Measurements from ENCODE around the gene PLCH1.

DNA sequence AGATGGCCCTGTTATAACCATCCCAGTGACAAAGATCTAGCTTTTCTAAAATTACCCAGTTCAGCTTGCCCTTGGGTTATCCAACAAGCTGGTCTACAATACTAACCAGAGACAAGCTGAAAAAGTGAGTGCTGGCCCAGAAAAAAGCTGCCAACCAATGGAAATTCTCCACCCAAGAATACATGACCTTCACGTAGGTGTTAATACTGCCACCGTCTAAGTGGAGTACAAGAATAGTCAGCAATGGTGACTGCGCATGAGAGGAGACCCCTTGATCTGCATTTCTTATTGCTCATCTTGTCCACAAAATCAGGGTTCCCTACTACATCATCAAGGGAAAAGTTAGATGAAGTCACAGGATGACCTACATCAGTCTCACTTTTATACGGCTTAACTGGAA lies 15.8 kb upstream of the PLCH1 start:
- TF ChIP-seq CTCF (conservative IDR thresholded peaks at IDR 0.05; ENCODE audit: low read length) (no peak), EZH2phosphoT487 (IDR thresholded peaks at IDR 0.05; ENCODE audit: borderline replicate concordance, low read depth, low read length) (no peak)

Measured in OCI-LY7 (cell line).